Mesangial cell (primary cell): ENCODE measurements around the gene CLDN11. TPM values are rescaled to one million over a fixed set of nuclear protein-coding genes. Genes with fewer than 3 reads are reported as not detected.

Experiments used
- total RNA-seq: library from RNA; depleted of rRNA; stranded (reverse); fragments of >200 nt; gene quantifications from 2 replicates; pipeline ENCODE4 v1.2.3, GENCODE V29; 2015

CLDN11 gene
- 16.3 and 77.7 TPM in 2 replicates for total RNA-seq

GRCh38 chr3:170418422-170419398 lies at the start of gene CLDN11:
Gene CLDN11, plus strand, starts transcription at chr3:170418868. Its CDS starts 199 bp downstream, at chr3:170419067.

Other genes starting within 250 kb of the CLDN11 start
- 18.5 and 24.0 TPM in 2 replicates for gene PHC3, start 237.1 kb upstream of the CLDN11 start, total RNA-seq
- gene PRKCI, start 196.4 kb upstream of the CLDN11 start, total RNA-seq = 31.1 and 48.2 TPM in 2 replicates
- gene SKIL, start 61.2 kb upstream of the CLDN11 start, total RNA-seq = 24.6 and 52.0 TPM in 2 replicates
- gene SLC7A14, start 167.2 kb downstream of the CLDN11 start, total RNA-seq = 0.13 TPM in 1 of 2 replicates, not detected in the other